Measurements from ENCODE around the gene DMAC2L. TPM values are rescaled to one million over a fixed set of nuclear protein-coding genes. Genes with fewer than 3 reads are reported as not detected.

The DMAC2L gene
- total RNA-seq, 4 donors from 2014 or later: 13.4 to 21.7 (median 16.6) TPM

- Histone ChIP-seq H3K9me3 (no peaks in the 10 kb centered on the region), H3K27me3 (no peaks in the 10 kb centered on the region), H3K36me3 (peaks cover 0 to 10% (median 0%) of the 10 kb centered on the region in 3 donors), H3K27ac (no peak overlapping the region), H3K4me3 (no peak overlapping the region), H3K4me1 (peaks cover 0 to 23% (median 5%) of the 10 kb centered on the region in 3 donors)
- TF ChIP-seq POLR2A (IDR thresholded peaks at IDR 0.05): no peak
- TF ChIP-seq, protein P1, sequence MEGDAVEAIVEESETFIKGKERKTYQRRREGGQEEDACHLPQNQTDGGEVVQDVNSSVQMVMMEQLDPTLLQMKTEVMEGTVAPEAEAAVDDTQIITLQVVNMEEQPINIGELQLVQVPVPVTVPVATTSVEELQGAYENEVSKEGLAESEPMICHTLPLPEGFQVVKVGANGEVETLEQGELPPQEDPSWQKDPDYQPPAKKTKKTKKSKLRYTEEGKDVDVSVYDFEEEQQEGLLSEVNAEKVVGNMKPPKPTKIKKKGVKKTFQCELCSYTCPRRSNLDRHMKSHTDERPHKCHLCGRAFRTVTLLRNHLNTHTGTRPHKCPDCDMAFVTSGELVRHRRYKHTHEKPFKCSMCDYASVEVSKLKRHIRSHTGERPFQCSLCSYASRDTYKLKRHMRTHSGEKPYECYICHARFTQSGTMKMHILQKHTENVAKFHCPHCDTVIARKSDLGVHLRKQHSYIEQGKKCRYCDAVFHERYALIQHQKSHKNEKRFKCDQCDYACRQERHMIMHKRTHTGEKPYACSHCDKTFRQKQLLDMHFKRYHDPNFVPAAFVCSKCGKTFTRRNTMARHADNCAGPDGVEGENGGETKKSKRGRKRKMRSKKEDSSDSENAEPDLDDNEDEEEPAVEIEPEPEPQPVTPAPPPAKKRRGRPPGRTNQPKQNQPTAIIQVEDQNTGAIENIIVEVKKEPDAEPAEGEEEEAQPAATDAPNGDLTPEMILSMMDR (IDR thresholded peaks at IDR 0.05): no peak
- WGBS, 2 donors: 85 to 88% methylated on average over 4 of the region's 4 CpGs
- intact Hi-C loops (cut with DNase I): no loop called here
- DNase-seq: no peak
These were observed 45.8 kb downstream of the DMAC2L start for GRCh38 chr14:50357753-50358395.

- DNase-seq: no peak
- no peak overlapping the region for H3K4me3 ChIP-seq
- H3K4me1 ChIP-seq: peaks cover 0 to 41% (median 20%) of the 10 kb centered on the region in 3 donors
- no peaks in the 10 kb centered on the region for H3K27me3 ChIP-seq
- no peak overlapping the region for H3K27ac ChIP-seq
- no peak for TF ChIP-seq POLR2A (IDR thresholded peaks at IDR 0.05)
- TF ChIP-seq, protein P1 (IDR thresholded peaks at IDR 0.05): no peak
- H3K9me3 ChIP-seq: no peaks in the 10 kb centered on the region
- peaks cover 0 to 10% (median 0%) of the 10 kb centered on the region in 3 donors for H3K36me3 ChIP-seq
- intact Hi-C loops (cut with DNase I): no loop called here
- WGBS, 2 donors: 89 to 97% methylated on average over 5 of the region's 5 CpGs
These were observed 47.5 kb downstream of the DMAC2L start for GRCh38 chr14:50359631-50360030.

DNA sequence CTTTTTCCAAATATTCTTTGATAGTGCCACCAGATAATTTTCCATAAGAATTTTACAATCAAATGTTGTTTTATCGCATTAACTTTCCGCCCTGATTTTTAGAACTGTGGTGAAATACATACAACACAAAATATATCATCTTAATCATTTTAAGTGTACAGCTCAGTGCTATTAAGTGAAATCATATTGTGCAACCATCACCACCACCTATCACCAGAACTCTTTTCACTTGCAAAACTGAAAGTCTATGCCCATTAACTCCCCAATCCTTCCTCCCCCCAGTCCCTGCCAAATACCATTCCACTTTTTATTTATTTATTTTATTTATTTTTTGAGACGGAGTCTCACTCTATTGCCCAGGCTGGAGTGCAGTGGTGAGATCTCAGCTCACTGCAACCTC lies 48.0 kb downstream of the DMAC2L start:
- 85 to 93% methylated on average over 3 of the region's 3 CpGs for WGBS, 2 donors
- H3K27me3 ChIP-seq: no peaks in the 10 kb centered on the region
- no peak for DNase-seq
- H3K9me3 ChIP-seq: no peaks in the 10 kb centered on the region
- intact Hi-C loops (cut with DNase I): no loop called here
- peaks cover 0 to 10% (median 0%) of the 10 kb centered on the region in 3 donors for H3K36me3 ChIP-seq
- H3K27ac ChIP-seq: peak overlapping the region in 3 of 4 donors; percentile 49 to 69 (median 61)
- H3K4me3 ChIP-seq: no peak overlapping the region
- no peak for TF ChIP-seq POLR2A (IDR thresholded peaks at IDR 0.05)
- TF ChIP-seq, protein P1 (IDR thresholded peaks at IDR 0.05): no peak
- peaks cover 0 to 46% (median 21%) of the 10 kb centered on the region in 3 donors for H3K4me1 ChIP-seq

GRCh38 chr14:50360851-50361250 lies 48.7 kb downstream of the DMAC2L start:
- intact Hi-C loops (cut with DNase I): no loop called here

More at GRCh38 chr14:50360851-50361250, 48.7 kb downstream of the DMAC2L start:
- peaks cover 0 to 10% (median 0%) of the 10 kb centered on the region in 3 donors for H3K36me3 ChIP-seq
- 22 to 55% methylated on average over 2 of the region's 2 CpGs for WGBS, 2 donors
- DNase-seq: no peak
- no peaks in the 10 kb centered on the region for H3K27me3 ChIP-seq
- no peak for TF ChIP-seq POLR2A (IDR thresholded peaks at IDR 0.05)
- TF ChIP-seq, protein P1 (IDR thresholded peaks at IDR 0.05): no peak
- H3K4me3 ChIP-seq: no peak overlapping the region
- H3K27ac ChIP-seq: peak overlapping the region; percentile 32 to 69 (median 55)
- H3K9me3 ChIP-seq: no peaks in the 10 kb centered on the region
- peaks cover 0 to 53% (median 21%) of the 10 kb centered on the region in 3 donors for H3K4me1 ChIP-seq
